HepG2 (cell line): ENCODE data around the gene BRAT1. TPM values are rescaled to one million over a fixed set of nuclear protein-coding genes. Genes with fewer than 3 reads are reported as not detected.

Experiments used
- ATAC-seq: fragments of 200-7000 bp; cut with Tn5 transposase; 3 replicates; pipeline ENCODE4 v1.9.1; 2020; ENCODE audit warnings: mild to moderate bottlenecking, moderate library complexity
- BruUV-seq: library from RNA; stranded (reverse); fragments of 400-500 nt; replicated peaks from 2 replicates; lab custom pipeline; 2021; lab: Mats Ljungman, UMichigan
- CTCF ChIA-PET: fragments of 300-600 bp; formaldehyde crosslinking; extraction: SDS; loops from one replicate; lab custom pipeline; 2021; ENCODE audit warnings: low total read pairs, inconsistent platforms, low intra/inter-chr PET ratio; lab: Yijun Ruan, JAX
- POLR2A ChIA-PET: fragments of 350-600 bp; sonication (Branson Sonifier 250); formaldehyde crosslinking; loops from one replicate; lab custom pipeline; 2020; ENCODE audit warnings: antibody characterized with exemption, inconsistent platforms; lab: Yijun Ruan, JAX
- DNase-seq: peaks from one replicate; pipeline ENCODE4 v3.0.0-alpha.2; 2015; ENCODE audit warnings: low spot score
- FAIRE-seq: peaks from 3 replicates; lab custom pipeline; 2011; peaks lifted over from hg19 to GRCh38; lab: Jason Lieb, UNC
- H2AFZ ChIP-seq: one replicate; pipeline ENCODE4 v1.6.1; 2011; ENCODE audit warnings: low read length, inconsistent platforms
- H3K27ac ChIP-seq: fragments of 300-600 bp; 3 replicates; pipeline ENCODE4 v1.8.0; 2011; ENCODE audit warnings: mixed run types, mild to moderate bottlenecking, mixed read lengths, low read length, inconsistent platforms; ENCODE audit not compliant: insufficient read depth; ENCODE audit errors: extremely low read length
- H3K27me3 ChIP-seq, 2 experiments: fragments of 200-600 bp in 1 of 2; 2 replicates in 1 of 2; 3 replicates in 1 of 2; pipeline versions ENCODE4 v1.6.0 to v1.8.0; 2011; ENCODE audit warnings: low read length in 2 of 2, mild to moderate bottlenecking in 2 of 2, moderate library complexity in 2 of 2, inconsistent platforms in 1 of 2; ENCODE audit not compliant: insufficient read depth in 2 of 2, control insufficient read depth in 1 of 2
- H3K36me3 ChIP-seq, 2 experiments: fragments of 200-600 bp in 1 of 2; replicated peaks in 1 of 2; 2 replicates in 1 of 2; 3 replicates in 1 of 2; pipeline versions ENCODE4 v1.5.1 to v1.8.0; 2011; ENCODE audit warnings: low read length in 2 of 2, inconsistent platforms in 1 of 2; ENCODE audit not compliant: insufficient read depth in 2 of 2, control insufficient read depth in 1 of 2
- H3K4me1 ChIP-seq: 2 replicates; pipeline ENCODE4 v1.5.1; 2012; ENCODE audit warnings: low read length, inconsistent platforms; ENCODE audit not compliant: insufficient read depth
- H3K4me2 ChIP-seq: 2 replicates; pipeline ENCODE4 v1.6.0; 2011; ENCODE audit warnings: low read depth, low read length, inconsistent platforms
- H3K4me3 ChIP-seq, 3 experiments: fragments of 200-600 bp in 1 of 3; sonication (generic), shearing (Covaris generic) in 1 of 3; replicated peaks in 1 of 3; 2 replicates each; pipeline ENCODE4 v1.5.1; 2011 to 2016; ENCODE audit warnings: low read length in 3 of 3, inconsistent platforms in 2 of 3, low read depth in 2 of 3, mild to moderate bottlenecking in 2 of 3, control low read depth in 1 of 3, mixed read lengths in 1 of 3; ENCODE audit not compliant: insufficient read depth in 1 of 3
- H3K79me2 ChIP-seq: one replicate; pipeline ENCODE4 v1.6.1; 2011; ENCODE audit warnings: low read length, inconsistent platforms; ENCODE audit not compliant: insufficient read depth
- H3K9ac ChIP-seq: 2 replicates; pipeline ENCODE4 v1.6.0; 2011; ENCODE audit warnings: mild to moderate bottlenecking, low read depth, low read length, inconsistent platforms; ENCODE audit not compliant: insufficient read depth
- H3K9me3 ChIP-seq: 2 replicates; pipeline ENCODE4 v1.5.1; 2012; ENCODE audit warnings: mild to moderate bottlenecking, low read length
- H4K20me1 ChIP-seq: 2 replicates; pipeline ENCODE4 v1.6.0; 2011; ENCODE audit warnings: inconsistent platforms, mild to moderate bottlenecking, low read length, moderate library complexity; ENCODE audit not compliant: insufficient read depth
- CBX5 ChIP-seq: sonication (generic); formaldehyde crosslinking; IDR thresholded peaks from 2 replicates; pipeline ENCODE4 v1.4.0; 2020; ENCODE audit warnings: missing genetic modification reagents, borderline replicate concordance
- FOXM1 ChIP-seq: sonication (generic); formaldehyde crosslinking; IDR thresholded peaks from 2 replicates; pipeline ENCODE4 v1.5.0; 2020; ENCODE audit warnings: missing genetic modification reagents
- GMEB2 ChIP-seq: IDR thresholded peaks from 2 replicates; pipeline ENCODE4 v1.6.1; 2016; ENCODE audit warnings: missing biosample characterization, missing genetic modification reagents, low read depth
- MIER2 ChIP-seq: IDR thresholded peaks from 2 replicates; pipeline ENCODE4 v1.6.1; 2016; ENCODE audit warnings: missing biosample characterization, missing genetic modification reagents
- MIXL1 ChIP-seq: IDR thresholded peaks from 2 replicates; pipeline ENCODE4 v1.6.1; 2016
- MTF2 ChIP-seq: sonication (generic); formaldehyde crosslinking; IDR thresholded peaks from 2 replicates; pipeline ENCODE4 v1.5.0; 2020; ENCODE audit warnings: missing genetic modification reagents, borderline replicate concordance
- REPIN1 ChIP-seq: sonication (generic); formaldehyde crosslinking; IDR thresholded peaks from 2 replicates; pipeline ENCODE4 v1.8.0; 2022; ENCODE audit warnings: missing genetic modification reagents, low read depth, mild to moderate bottlenecking, borderline replicate concordance
- ZNF20 ChIP-seq: sonication (generic); formaldehyde crosslinking; IDR thresholded peaks from 2 replicates; pipeline ENCODE4 v1.4.0; 2020; ENCODE audit warnings: mild to moderate bottlenecking, moderate library complexity, missing genetic modification reagents
- ZNF224 ChIP-seq: sonication (generic); formaldehyde crosslinking; IDR thresholded peaks from 2 replicates; pipeline ENCODE4 v1.5.0; 2020; ENCODE audit warnings: mild to moderate bottlenecking, missing genetic modification reagents
- ZNF232 ChIP-seq: sonication (generic); formaldehyde crosslinking; IDR thresholded peaks from 2 replicates; pipeline ENCODE4 v1.4.0; 2020; ENCODE audit warnings: missing genetic modification reagents, borderline replicate concordance
- ZNF597 ChIP-seq: sonication (generic); formaldehyde crosslinking; IDR thresholded peaks from 2 replicates; pipeline ENCODE4 v1.5.0; 2020; ENCODE audit warnings: missing genetic modification reagents
- ZNF761 ChIP-seq: sonication (generic); formaldehyde crosslinking; conservative IDR thresholded peaks from 2 replicates; pipeline ENCODE4 v1.4.0; 2020; ENCODE audit warnings: mild to moderate bottlenecking, missing genetic modification reagents
- WGBS: methylation state at CpG from one replicate; pipeline ENCODE4 v1.1.6; 2017; ENCODE audit warnings: low lambda C conversion rate; 5-methylcytosine and 5-hydroxymethylcytosine counted together
- in situ Hi-C: cut with HindIII; loops from 2 replicates; pipeline ENCODE4 v1.10.0; 2017; ENCODE audit warnings: low pct_unique_long_range_greater_than_20kb; ENCODE audit not compliant: extremely low pct_ligation_motif_present
- intact Hi-C: fragments of 100-400 bp; cut with micrococcal nuclease; formaldehyde crosslinking; loops from one replicate; pipeline ENCODE4 v1.10.0; 2022; ENCODE audit not compliant: unreplicated experiment
- polyA plus RNA-seq, 8 experiments: library from polyadenylated mRNA; depleted of rRNA in 3 of 8; stranded (reverse) in 7 of 8; unstranded in 1 of 8; fragments of >200 nt; fragmentation: Illumina TruSeq in 4 of 8; extraction: Trizol in 4 of 8; gene quantifications; 2 replicates each; pipeline versions ENCODE4 v1.2.1 to v1.2.3, GENCODE V29; 2011 to 2016; ENCODE audit warnings: low read depth in 4 of 8, missing spikeins in 1 of 8, mixed read lengths in 1 of 8; ENCODE audit not compliant: insufficient read depth in 1 of 8
- total RNA-seq, 5 experiments: library from RNA; depleted of rRNA; stranded (reverse); fragments of >200 nt; fragmentation: Illumina TruSeq; extraction: Trizol; gene quantifications; 2 replicates each; pipeline ENCODE4 v1.2.3, GENCODE V29; 2016; ENCODE audit warnings: low read depth in 1 of 5
- TF ChIP-seq, protein P1 (sequence below): sonication (generic); formaldehyde crosslinking; IDR thresholded peaks from 2 replicates; pipeline ENCODE4 v1.5.1; 2020; ENCODE audit warnings: mild to moderate bottlenecking, missing genetic modification reagents, borderline replicate concordance
- TF ChIP-seq, protein P2 (sequence below): sonication (generic); formaldehyde crosslinking; IDR thresholded peaks from 2 replicates; pipeline ENCODE4 v1.4.0; 2020; ENCODE audit warnings: missing genetic modification reagents, borderline replicate concordance

Gene BRAT1
- total and polyA plus RNA-seq, 2 of the 13 experiments (the other 11 are each of a cell fraction or from before 2014, with no cell fraction given): 10.2 to 20.3 TPM

DNA sequence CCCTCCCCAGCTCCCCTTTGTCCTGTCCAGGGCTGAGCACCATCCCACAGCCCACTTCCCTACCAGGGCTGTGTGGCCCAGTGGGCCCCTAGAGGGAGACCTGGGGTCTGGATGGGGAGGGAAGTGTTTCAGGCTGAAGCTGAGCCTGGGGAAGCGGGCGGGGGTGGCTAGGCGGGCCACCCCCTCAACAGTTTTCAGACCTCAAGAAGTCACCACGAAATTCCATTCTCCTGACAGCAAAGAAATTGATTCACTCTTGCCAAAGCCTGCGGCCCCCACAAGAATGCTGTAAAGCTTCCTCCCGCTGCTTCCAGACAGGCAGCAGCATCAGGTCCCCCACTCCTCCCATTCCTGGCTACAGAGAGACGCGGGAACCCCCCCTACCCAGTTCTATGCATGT lies 38.3 kb downstream of the BRAT1 start:
- H3K4me1 ChIP-seq: peaks cover 66% of the 10 kb centered on the region
- FAIRE-seq (no peak), DNase-seq (no peak), ATAC-seq (no peak)
- H3K4me3 ChIP-seq: no peak overlapping the region
- peaks cover 8 to 79% of the 10 kb centered on the region in 2 experiments for H3K27me3 ChIP-seq
- no peaks in the 10 kb centered on the region for H3K79me2 ChIP-seq
- H4K20me1 ChIP-seq: no peaks in the 10 kb centered on the region
- no peak overlapping the region for H3K4me2 ChIP-seq
- BruUV-seq: no TSS peak
- in situ Hi-C loops: no loop called here
- POLR2A ChIA-PET: interaction anchor here (0.6 kb wide), 1 partner anchor 149 kb away, joined by 3 read pairs; no protein-coding TSS in a partner anchor
- CTCF ChIA-PET: no interaction called here
- no peak overlapping the region for H3K27ac ChIP-seq
- WGBS: 10% methylated on average over 5 of the region's 8 CpGs
- intact Hi-C loops: no loop called here
- H2AFZ ChIP-seq: no peak overlapping the region
- H3K9me3 ChIP-seq: no peaks in the 10 kb centered on the region
- H3K9ac ChIP-seq: no peak overlapping the region
- H3K36me3 ChIP-seq: no peaks in the 10 kb centered on the region
- TF ChIP-seq, protein P1, sequence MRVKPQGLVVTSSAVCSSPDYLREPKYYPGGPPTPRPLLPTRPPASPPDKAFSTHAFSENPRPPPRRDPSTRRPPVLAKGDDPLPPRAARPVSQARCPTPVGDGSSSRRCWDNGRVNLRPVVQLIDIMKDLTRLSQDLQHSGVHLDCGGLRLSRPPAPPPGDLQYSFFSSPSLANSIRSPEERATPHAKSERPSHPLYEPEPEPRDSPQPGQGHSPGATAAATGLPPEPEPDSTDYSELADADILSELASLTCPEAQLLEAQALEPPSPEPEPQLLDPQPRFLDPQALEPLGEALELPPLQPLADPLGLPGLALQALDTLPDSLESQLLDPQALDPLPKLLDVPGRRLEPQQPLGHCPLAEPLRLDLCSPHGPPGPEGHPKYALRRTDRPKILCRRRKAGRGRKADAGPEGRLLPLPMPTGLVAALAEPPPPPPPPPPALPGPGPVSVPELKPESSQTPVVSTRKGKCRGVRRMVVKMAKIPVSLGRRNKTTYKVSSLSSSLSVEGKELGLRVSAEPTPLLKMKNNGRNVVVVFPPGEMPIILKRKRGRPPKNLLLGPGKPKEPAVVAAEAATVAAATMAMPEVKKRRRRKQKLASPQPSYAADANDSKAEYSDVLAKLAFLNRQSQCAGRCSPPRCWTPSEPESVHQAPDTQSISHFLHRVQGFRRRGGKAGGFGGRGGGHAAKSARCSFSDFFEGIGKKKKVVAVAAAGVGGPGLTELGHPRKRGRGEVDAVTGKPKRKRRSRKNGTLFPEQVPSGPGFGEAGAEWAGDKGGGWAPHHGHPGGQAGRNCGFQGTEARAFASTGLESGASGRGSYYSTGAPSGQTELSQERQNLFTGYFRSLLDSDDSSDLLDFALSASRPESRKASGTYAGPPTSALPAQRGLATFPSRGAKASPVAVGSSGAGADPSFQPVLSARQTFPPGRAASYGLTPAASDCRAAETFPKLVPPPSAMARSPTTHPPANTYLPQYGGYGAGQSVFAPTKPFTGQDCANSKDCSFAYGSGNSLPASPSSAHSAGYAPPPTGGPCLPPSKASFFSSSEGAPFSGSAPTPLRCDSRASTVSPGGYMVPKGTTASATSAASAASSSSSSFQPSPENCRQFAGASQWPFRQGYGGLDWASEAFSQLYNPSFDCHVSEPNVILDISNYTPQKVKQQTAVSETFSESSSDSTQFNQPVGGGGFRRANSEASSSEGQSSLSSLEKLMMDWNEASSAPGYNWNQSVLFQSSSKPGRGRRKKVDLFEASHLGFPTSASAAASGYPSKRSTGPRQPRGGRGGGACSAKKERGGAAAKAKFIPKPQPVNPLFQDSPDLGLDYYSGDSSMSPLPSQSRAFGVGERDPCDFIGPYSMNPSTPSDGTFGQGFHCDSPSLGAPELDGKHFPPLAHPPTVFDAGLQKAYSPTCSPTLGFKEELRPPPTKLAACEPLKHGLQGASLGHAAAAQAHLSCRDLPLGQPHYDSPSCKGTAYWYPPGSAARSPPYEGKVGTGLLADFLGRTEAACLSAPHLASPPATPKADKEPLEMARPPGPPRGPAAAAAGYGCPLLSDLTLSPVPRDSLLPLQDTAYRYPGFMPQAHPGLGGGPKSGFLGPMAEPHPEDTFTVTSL (CRISPR knock-in tag): no peak
- TF ChIP-seq CBX5 (CRISPR knock-in tag) (no peak), GMEB2 (CRISPR knock-in tag) (no peak), FOXM1 (CRISPR knock-in tag) (no peak), MTF2 (CRISPR knock-in tag) (no peak), ZNF761 (CRISPR knock-in tag) (no peak), REPIN1 (CRISPR knock-in tag) (no peak), ZNF232 (CRISPR knock-in tag) (no peak), MIXL1 (CRISPR knock-in tag) (no peak), ZNF224 (CRISPR knock-in tag) (no peak), ZNF20 (CRISPR knock-in tag) (no peak), ZNF597 (CRISPR knock-in tag) (no peak), MIER2 (CRISPR knock-in tag) (no peak)
- TF ChIP-seq, protein P2, sequence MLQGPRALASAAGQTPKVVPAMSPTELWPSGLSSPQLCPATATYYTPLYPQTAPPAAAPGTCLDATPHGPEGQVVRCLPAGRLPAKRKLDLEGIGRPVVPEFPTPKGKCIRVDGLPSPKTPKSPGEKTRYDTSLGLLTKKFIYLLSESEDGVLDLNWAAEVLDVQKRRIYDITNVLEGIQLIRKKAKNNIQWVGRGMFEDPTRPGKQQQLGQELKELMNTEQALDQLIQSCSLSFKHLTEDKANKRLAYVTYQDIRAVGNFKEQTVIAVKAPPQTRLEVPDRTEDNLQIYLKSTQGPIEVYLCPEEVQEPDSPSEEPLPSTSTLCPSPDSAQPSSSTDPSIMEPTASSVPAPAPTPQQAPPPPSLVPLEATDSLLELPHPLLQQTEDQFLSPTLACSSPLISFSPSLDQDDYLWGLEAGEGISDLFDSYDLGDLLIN: no peak
